Medulla oblongata (tissue), 1 donor: ENCODE measurements around the gene CFAP52.
A peak's percentile ranks its signal among the peaks of the same experiment; 100 is the strongest.
"Not testable (repeated sequence)": the region's sequence is repeated elsewhere in the genome, so short reads cannot be mapped to it uniquely, and the experiment has no call there.

Source experiments
- DNase-seq: peaks from one replicate; pipeline ENCODE4 v3.0.0-alpha.2; 2015; ENCODE audit errors: extremely low spot score

Gene CFAP52

GRCh38 chr17:9571201-9571600 is 5.2 kb upstream of the CFAP52 start:
- no peak for DNase-seq

GRCh38 chr17:9575381-9576101 is 901 bp upstream of the CFAP52 start, which contains the start of gene STX8:
Gene STX8, minus strand, starts transcription at chr17:9575820. Its CDS starts 12 bp downstream, at chr17:9575808.
- peak; percentile 84 for DNase-seq

- no peak for DNase-seq
Measured at GRCh38 chr17:9577373-9577709, 899 bp downstream of the CFAP52 start.

GRCh38 chr17:9587969-9588656 is 11.7 kb downstream of the CFAP52 start:
- no peak for DNase-seq

- no peak for DNase-seq
Measured at GRCh38 chr17:9594065-9594464, 17.6 kb downstream of the CFAP52 start.

- not testable (repeated sequence) for DNase-seq
Measured at GRCh38 chr17:9597638-9598037, 21.2 kb downstream of the CFAP52 start.

GRCh38 chr17:9598661-9599060 is 22.2 kb downstream of the CFAP52 start:
- DNase-seq, result no peak

GRCh38 chr17:9604583-9604982 is 28.1 kb downstream of the CFAP52 start:
- not testable (repeated sequence) for DNase-seq

GRCh38 chr17:9606453-9606852 is 30.0 kb downstream of the CFAP52 start:
- no peak for DNase-seq

- not testable (repeated sequence) for DNase-seq
Measured at GRCh38 chr17:9607058-9607457, 30.6 kb downstream of the CFAP52 start.

DNA sequence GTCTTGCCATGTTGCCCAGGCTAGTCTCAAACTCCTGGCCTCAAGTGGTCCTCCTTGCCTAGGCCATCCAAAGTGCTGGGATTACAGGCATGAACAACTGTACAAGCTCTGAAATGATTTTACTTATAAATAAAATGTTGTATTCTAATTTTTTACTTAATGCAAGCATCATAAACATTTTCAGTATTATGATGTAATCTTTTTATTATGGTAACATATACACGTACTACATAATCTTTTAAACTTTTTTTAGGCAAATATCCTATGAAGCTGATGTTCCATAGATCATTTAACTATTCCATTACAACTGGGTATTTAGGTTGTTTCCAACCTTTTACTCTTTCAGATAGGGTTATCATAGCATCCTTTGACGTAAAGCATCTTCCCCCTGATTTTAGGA is 35.1 kb downstream of the CFAP52 start:
- no peak for DNase-seq

GRCh38 chr17:9612006-9612405 is 35.6 kb downstream of the CFAP52 start:
- DNase-seq, result no peak

DNA sequence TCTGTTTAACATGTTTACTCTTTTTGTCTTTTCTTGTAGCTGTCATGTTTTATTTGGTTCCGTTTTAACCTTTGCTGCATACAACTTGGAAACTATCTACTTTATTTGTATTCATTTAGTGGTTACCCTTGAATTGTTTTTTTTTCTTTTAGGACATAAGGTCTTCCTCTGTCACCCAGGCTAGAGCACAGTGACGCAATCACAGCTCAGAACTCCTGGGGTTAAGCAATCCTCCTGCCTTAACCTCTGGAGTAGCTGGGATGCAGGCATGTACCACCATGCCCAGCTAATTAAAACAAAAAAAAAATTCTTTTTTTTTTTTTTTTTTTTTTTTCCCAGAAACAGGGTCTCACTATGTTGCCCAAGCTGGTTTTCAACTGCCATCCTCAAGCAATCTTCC is 39.0 kb downstream of the CFAP52 start:
- DNase-seq, result no peak

GRCh38 chr17:9622961-9623360 is 46.5 kb downstream of the CFAP52 start:
- no peak for DNase-seq

DNA sequence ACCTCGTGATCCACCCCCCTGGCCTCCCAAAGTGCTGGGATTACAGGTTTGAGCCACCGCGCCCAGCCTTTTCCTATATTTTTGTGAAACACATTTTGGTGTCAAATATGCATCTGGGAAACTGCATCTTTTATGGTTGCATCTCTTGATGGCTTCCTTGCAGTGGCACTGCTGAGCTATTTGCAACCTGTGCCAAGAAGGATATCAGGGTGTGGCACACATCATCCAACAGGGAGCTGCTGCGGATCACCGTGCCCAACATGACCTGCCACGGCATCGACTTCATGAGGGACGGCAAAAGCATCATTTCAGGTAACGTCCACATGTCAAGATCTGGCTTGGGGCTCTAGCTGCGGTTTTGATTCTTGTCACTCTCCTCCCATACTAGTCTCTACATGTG is 52.1 kb downstream of the CFAP52 start:
- DNase-seq, result no peak

- DNase-seq, result no peak
Measured at GRCh38 chr17:9632741-9633140, 56.3 kb downstream of the CFAP52 start.

DNA sequence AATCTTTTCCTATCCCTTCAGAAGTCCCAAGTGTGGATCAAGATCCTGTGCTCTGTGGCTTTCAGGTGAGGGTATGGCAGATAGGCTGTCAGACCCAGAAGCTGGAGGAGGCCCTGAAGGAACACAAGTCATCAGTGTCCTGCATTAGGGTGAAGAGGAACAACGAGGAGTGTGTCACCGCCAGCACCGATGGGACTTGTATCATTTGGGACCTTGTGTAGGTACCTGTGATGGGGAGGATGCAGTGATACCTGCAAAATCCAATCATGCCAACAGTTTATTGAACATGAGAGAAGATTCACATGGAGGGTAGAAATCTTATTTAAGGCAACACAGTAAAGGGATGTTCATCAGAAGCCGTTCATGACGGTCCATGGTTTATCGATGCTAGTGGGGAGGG is 58.9 kb downstream of the CFAP52 start:
- no peak for DNase-seq

- no peak for DNase-seq
Measured at GRCh38 chr17:9636501-9636900, 60.1 kb downstream of the CFAP52 start.

GRCh38 chr17:9640388-9640787 is 63.9 kb downstream of the CFAP52 start:
- DNase-seq, result not testable (repeated sequence)

DNA sequence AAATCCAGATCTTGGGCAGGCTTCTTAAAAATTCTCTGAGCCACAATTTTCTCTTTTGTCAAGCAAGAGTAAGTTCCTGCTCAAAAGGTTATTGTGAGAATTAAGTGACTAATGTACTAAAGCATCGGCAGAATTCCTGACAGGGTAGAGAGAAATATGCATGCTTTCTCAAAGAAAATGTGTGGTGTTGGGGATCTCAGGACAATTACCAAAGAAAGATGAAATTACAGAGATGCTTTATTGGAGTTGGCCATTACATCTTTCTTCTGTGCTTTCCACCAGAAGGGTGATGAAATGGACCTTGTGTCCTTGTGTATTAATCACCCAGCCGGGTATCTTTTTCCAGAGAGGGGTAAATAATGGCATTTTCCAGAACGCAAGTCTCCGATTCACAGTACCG is 67.2 kb downstream of the CFAP52 start:
- DNase-seq, result no peak

- DNase-seq, result no peak
Measured at GRCh38 chr17:9644910-9645751, 68.7 kb downstream of the CFAP52 start, which contains the start of gene USP43. Gene USP43, plus strand, starts transcription at chr17:9645517. Its CDS starts 116 bp downstream, at chr17:9645633.

DNA sequence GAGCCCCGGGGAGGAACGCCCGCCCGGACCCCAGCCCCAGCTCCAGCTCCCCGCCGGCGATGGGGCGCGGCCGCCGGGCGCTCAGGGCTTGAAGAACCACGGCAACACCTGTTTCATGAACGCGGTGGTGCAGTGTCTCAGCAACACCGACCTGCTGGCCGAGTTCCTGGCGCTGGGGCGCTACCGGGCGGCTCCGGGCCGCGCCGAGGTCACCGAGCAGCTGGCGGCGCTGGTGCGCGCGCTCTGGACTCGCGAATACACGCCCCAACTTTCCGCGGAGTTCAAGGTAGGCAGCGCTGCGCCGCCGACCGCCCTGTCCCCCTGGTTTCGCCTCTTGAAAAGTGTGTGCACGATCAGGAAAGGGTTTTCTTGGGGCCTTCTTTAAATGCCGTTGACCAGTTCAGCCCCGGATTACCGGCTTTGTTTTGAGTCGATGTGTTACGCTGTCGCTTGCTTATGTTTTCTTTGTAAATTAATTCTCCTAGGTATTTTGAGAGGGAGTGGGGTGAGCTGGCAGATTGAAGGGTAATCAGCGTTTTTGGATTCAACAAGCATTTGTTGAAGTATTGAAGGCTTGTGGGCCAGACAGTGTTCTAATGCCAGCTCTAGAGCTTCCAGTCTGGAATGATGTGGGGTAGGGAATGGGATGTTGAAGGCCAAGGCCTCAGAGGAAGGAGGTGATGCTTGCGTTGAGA is 69.6 kb downstream of the CFAP52 start:
- DNase-seq, result peak; percentile 14
